GM21723 (cell line): ENCODE data around the gene ALKAL2.

Experiments
- ATAC-seq: cut with Tn5 transposase; IDR thresholded peaks from one replicate; pipeline ENCODE4 v1.9.1; 2021; ENCODE audit warnings: mild to moderate bottlenecking, moderate library complexity; ENCODE audit not compliant: unreplicated experiment

Gene ALKAL2

GRCh38 chr2:249538-250042, 38.3 kb downstream of the ALKAL2 start:
- ATAC-seq, result no peak

GRCh38 chr2:248724-249123, 39.2 kb downstream of the ALKAL2 start:
- ATAC-seq, result no peak

- ATAC-seq, result peak; percentile 68
Observed at GRCh38 chr2:246489-247144, 41.3 kb downstream of the ALKAL2 start.

DNA sequence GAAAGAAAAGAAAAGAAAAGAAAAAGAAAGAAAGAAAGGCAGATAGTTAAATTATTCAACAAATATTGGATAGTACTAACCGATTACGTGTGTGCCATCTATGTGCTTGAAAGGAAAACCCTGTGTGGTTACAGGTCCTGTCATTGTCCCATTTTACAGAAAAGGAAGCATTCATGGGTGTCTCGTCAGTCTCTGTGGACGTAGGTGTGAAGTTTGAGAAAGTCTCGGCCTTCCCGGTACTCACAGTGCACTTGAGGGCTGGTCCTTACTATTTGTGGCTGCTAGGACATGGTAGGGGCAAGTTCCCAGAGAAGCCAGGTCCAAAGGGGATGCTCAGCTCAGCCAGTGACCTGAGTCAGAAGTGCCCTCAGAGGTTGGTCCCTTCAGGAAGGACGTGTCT, 43.3 kb downstream of the ALKAL2 start:
- ATAC-seq, result no peak

- ATAC-seq, result no peak
Observed at GRCh38 chr2:238869-239268, 49.0 kb downstream of the ALKAL2 start.

DNA sequence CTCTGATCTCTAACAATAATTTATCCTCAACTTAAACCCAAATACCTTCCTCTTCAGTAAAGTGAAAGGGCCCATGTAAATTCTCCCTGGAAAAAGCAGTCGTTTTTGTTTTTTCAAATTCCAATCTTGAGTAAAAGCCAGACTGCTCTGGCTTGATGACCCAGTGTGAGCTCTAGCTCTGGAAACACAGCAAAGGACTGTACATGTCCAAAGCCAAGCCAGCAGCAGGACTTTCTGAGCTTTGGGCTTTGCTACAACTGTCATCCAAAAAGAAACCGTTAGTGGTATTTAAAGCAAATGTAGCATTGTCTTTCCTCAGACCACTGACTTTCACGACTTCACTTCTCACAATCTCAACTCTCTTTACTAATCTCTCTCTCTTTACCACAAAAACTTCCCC, 49.5 kb downstream of the ALKAL2 start:
- ATAC-seq, result no peak

DNA sequence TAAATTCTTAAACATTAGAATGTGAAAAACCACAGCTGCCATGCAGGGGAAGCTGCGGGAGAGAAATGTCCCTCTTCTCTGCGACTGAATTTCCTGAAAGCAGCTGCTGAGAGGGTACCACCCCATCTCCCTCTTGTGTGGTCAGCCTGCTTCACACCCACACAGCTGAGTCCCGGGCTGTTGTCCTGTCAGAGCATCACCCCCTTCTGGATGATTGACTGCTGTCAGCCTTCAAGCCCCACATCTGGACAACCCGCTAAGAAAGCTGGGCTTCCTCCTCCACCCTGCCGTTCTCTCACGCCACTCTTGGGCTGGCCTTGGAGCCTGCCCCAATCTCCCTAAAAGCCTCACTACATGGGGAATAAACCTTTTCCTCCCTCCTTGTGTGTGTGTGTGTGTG, 50.0 kb downstream of the ALKAL2 start:
- no peak for ATAC-seq

DNA sequence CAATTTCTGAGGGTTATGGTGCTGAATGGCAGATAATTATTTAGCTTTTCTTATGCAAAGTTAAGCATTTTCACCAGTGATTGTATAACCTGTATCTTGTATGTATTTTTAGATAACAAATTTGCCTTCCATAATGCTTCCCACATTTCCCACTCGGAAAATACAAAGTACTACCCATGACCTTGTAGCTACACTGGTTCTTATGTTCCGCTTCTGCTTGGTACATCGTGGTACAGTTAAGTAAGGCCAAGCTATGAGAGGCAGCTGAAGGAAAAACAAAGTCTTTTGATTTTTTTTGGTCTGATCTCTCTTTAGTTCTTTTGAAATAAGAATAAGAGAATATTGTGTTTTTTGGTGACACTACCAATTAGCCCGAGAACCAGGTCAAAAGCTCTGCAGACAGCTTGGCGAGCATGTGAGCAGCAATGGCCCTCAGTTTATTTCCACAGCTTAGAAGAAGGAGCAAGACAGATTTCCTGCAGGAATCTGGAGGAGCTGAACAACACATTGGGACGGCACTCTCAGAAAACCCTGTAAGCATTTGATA, 50.8 kb downstream of the ALKAL2 start:
- ATAC-seq, result no peak

GRCh38 chr2:234421-234820, 53.5 kb downstream of the ALKAL2 start:
- no peak for ATAC-seq

DNA sequence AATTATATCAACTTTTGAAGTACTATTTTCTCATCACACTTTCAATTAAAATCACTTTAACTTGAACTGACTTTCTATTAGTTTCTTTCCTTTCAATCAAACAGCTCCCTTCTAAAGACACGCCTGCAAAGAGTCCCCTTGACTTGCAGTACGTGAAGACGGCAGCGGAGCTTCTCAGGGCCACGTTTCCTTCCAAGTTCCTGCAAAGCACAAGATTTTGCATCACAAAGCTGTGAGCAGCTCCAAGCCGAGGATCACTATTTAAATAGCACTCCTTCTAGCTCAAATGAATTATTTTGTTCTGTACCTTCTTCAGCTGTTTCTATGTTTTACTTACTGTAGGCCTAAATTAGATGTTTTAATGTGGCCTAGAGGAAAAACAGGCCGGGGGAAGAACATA, 54.9 kb downstream of the ALKAL2 start:
- no peak for ATAC-seq

GRCh38 chr2:231521-232185, 56.2 kb downstream of the ALKAL2 start:
- no peak for ATAC-seq
